Spleen (tissue), 7 donors: Measurements from ENCODE around the gene DNM3.

ENCODE experiments used
- POLR2A ChIP-seq, 3 donors: fragments of 450-650 bp; IDR thresholded peaks; one replicate each; pipeline ENCODE4 v1.5.1; 2017; ENCODE audit warnings: antibody characterized with exemption in 3 of 3, mild to moderate bottlenecking in 1 of 3
- POLR2AphosphoS5 ChIP-seq, 3 donors: sonication (generic); formaldehyde crosslinking; IDR thresholded peaks; one replicate each; pipeline ENCODE4 v1.5.1; 2017; ENCODE audit warnings: antibody characterized with exemption in 3 of 3
- TF ChIP-seq, protein P1 (sequence below), 11 experiments: fragments of 200-600 bp in 7 of 11; fragments of 450-650 bp in 4 of 11; sonication (generic) in 4 of 11; IDR thresholded peaks in 8 of 11; conservative IDR thresholded peaks in 3 of 11; 1 replicate in 7 of 11; 2 replicates in 4 of 11; pipeline versions ENCODE4 v1.4.0 to v1.8.0; 2016 to 2021; ENCODE audit warnings: antibody characterized with exemption in 11 of 11, inconsistent platforms in 4 of 11, mild to moderate bottlenecking in 1 of 11
- donor health status: DM: no; HTN: no; CAD: no; lungs with moderate emphysema.
- donor health status: DM: no; HTN: no; CAD: no.
- donor health status: DM: no; HTN: no; CAD: no.

DNA sequence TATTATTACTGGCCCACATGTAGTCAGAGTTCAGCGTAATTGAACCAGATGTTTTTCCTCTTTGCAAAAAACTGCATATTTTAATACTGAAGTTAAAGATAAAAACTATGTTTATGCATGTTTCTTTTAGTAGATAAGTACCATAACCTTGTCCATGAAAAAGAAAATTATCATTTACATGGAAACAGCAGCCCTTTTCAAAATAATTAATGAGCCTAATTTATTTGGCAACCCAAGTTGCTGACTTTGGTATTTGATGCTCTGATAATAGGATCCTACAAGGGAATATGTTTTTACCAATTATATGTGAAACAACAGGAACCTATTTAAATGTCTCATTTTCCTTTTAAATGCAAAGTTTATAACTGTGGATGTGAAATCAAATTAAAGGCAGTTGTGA is 297.9 kb downstream of the DNM3 start:
- TF ChIP-seq, protein P1, sequence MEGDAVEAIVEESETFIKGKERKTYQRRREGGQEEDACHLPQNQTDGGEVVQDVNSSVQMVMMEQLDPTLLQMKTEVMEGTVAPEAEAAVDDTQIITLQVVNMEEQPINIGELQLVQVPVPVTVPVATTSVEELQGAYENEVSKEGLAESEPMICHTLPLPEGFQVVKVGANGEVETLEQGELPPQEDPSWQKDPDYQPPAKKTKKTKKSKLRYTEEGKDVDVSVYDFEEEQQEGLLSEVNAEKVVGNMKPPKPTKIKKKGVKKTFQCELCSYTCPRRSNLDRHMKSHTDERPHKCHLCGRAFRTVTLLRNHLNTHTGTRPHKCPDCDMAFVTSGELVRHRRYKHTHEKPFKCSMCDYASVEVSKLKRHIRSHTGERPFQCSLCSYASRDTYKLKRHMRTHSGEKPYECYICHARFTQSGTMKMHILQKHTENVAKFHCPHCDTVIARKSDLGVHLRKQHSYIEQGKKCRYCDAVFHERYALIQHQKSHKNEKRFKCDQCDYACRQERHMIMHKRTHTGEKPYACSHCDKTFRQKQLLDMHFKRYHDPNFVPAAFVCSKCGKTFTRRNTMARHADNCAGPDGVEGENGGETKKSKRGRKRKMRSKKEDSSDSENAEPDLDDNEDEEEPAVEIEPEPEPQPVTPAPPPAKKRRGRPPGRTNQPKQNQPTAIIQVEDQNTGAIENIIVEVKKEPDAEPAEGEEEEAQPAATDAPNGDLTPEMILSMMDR (IDR thresholded peaks at IDR 0.05 in 8 of 11, conservative IDR thresholded peaks at IDR 0.05 in 3 of 11), result no peak
- TF ChIP-seq POLR2AphosphoS5 (IDR thresholded peaks at IDR 0.05), result no peak
- TF ChIP-seq POLR2A (IDR thresholded peaks at IDR 0.05), result no peak
